DND-41 (cell line): ENCODE data around the gene SKAP1.

Source experiments
- ATAC-seq: fragments of 200-7000 bp; cut with Tn5 transposase; 3 replicates; pipeline ENCODE4 v1.9.1; 2021; ENCODE audit warnings: low read depth; ENCODE audit not compliant: insufficient read depth
- DNase-seq: peaks from one replicate; pipeline ENCODE4 v3.0.0-alpha.2; 2020
- H2AFZ ChIP-seq: 2 replicates; pipeline ENCODE4 v1.6.0; 2012; ENCODE audit warnings: low read depth, low read length
- H3K27ac ChIP-seq: 2 replicates; pipeline ENCODE4 v1.5.1; 2012; ENCODE audit warnings: low read length, inconsistent platforms
- H3K27me3 ChIP-seq: fragments of 200-600 bp; sonication (generic); 2 replicates; pipeline ENCODE4 v1.6.0; 2012; ENCODE audit warnings: low read length, mild to moderate bottlenecking, inconsistent platforms; ENCODE audit not compliant: insufficient read depth, poor library complexity
- H3K36me3 ChIP-seq: 2 replicates; pipeline ENCODE4 v1.5.1; 2012; ENCODE audit warnings: low read length, inconsistent platforms; ENCODE audit not compliant: insufficient read depth
- H3K4me1 ChIP-seq: 2 replicates; pipeline ENCODE4 v1.5.1; 2012; ENCODE audit warnings: mild to moderate bottlenecking, low read length; ENCODE audit not compliant: insufficient read depth
- H3K4me2 ChIP-seq: 2 replicates; pipeline ENCODE4 v1.6.0; 2012; ENCODE audit warnings: mild to moderate bottlenecking, moderate library complexity, low read length, inconsistent platforms; ENCODE audit not compliant: insufficient read depth
- H3K4me3 ChIP-seq, 2 experiments: fragments of 200-600 bp in 1 of 2; shearing (Covaris generic) in 1 of 2; 2 replicates each; pipeline ENCODE4 v1.5.1; 2012 to 2016; ENCODE audit warnings: inconsistent platforms in 2 of 2, low read length in 2 of 2, mild to moderate bottlenecking in 2 of 2, low read depth in 1 of 2, moderate library complexity in 1 of 2
- H3K79me2 ChIP-seq: 2 replicates; pipeline ENCODE4 v1.6.0; 2012; ENCODE audit warnings: low read length, inconsistent platforms; ENCODE audit not compliant: insufficient read depth
- H3K9ac ChIP-seq: 2 replicates; pipeline ENCODE4 v1.6.0; 2012; ENCODE audit warnings: low read depth, mild to moderate bottlenecking, inconsistent platforms, low read length, moderate library complexity
- H3K9me3 ChIP-seq: 2 replicates; pipeline ENCODE4 v1.5.1; 2012; ENCODE audit warnings: low read length, moderate library complexity, mild to moderate bottlenecking, inconsistent platforms; ENCODE audit not compliant: insufficient read depth, severe bottlenecking
- H4K20me1 ChIP-seq: 2 replicates; pipeline ENCODE4 v1.6.0; 2012; ENCODE audit warnings: low read length; ENCODE audit not compliant: insufficient read depth
- CTCF ChIP-seq: IDR thresholded peaks from 2 replicates; pipeline ENCODE4 v1.5.1; 2012; ENCODE audit warnings: borderline replicate concordance, low read length, moderate library complexity, mild to moderate bottlenecking; ENCODE audit not compliant: poor library complexity, severe bottlenecking; ENCODE audit errors: extremely low read depth
- EZH2 ChIP-seq: IDR thresholded peaks from 3 replicates; pipeline ENCODE4 v1.6.1; 2012; ENCODE audit warnings: borderline replicate concordance, low read depth, mild to moderate bottlenecking, moderate library complexity, low read length, inconsistent platforms; ENCODE audit not compliant: severe bottlenecking

SKAP1 gene

DNA sequence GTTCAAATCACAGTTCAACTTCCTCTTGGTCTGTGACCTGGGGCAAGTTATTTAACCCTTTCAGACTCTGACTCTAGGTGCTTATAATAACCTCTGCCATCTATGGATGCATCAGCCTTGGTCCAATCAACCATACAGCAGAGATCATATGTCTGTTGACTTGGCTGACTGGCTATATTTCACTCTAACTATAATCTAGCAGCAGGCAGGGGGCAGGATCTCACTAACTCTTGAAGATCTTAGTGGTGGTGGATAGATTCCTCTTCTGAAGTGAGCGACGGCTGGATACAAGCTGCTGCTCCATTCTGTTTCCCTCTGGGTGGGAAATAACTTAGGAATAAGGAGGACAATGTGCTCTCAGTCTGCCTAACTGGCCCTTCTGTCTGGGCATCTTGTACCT, 146.6 kb downstream of the SKAP1 start:
- no peak overlapping the region for H3K27ac ChIP-seq
- H3K9ac ChIP-seq, result no peak overlapping the region
- H2AFZ ChIP-seq, result no peak overlapping the region
- DNase-seq (no peak), ATAC-seq (no peak)
- H3K4me2 ChIP-seq, result no peak overlapping the region
- peaks cover 34% of the 10 kb centered on the region for H3K27me3 ChIP-seq
- TF ChIP-seq EZH2 (no peak), CTCF (no peak)
- no peaks in the 10 kb centered on the region for H4K20me1 ChIP-seq
- no peaks in the 10 kb centered on the region for H3K79me2 ChIP-seq
- no peaks in the 10 kb centered on the region for H3K9me3 ChIP-seq
- H3K4me1 ChIP-seq, result no peaks in the 10 kb centered on the region
- no peaks in the 10 kb centered on the region for H3K36me3 ChIP-seq
- H3K4me3 ChIP-seq, result no peak overlapping the region

DNA sequence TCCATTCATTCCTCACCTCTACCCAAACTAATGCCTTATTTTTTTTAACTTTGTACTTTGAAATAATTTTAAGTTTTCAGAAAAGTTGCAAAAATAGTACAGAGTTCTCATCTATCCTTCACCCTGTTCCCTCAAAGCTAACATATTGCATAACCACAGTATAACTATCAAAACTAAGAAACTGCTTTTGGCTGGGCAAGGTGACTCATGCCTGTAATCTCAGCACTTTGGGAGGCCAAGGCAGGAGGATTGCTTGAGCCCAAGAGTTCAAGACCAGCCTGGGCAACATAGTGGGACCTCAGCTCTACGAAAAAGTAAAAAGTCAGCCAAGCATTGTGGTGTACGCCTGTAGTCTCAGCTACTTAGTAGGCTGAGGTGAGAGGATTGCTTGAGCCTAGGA, 147.7 kb downstream of the SKAP1 start:
- no peak for ATAC-seq
- H3K4me1 ChIP-seq, result no peaks in the 10 kb centered on the region
- no peak overlapping the region for H2AFZ ChIP-seq
- H3K9ac ChIP-seq, result no peak overlapping the region
- H3K4me3 ChIP-seq, result no peak overlapping the region
- H3K4me2 ChIP-seq, result no peak overlapping the region
- H3K27ac ChIP-seq, result no peak overlapping the region
- peaks cover 34% of the 10 kb centered on the region for H3K27me3 ChIP-seq
- no peaks in the 10 kb centered on the region for H3K9me3 ChIP-seq
- no peaks in the 10 kb centered on the region for H3K79me2 ChIP-seq
- no peaks in the 10 kb centered on the region for H4K20me1 ChIP-seq
- TF ChIP-seq EZH2 (no peak), CTCF (no peak)
- no peak for DNase-seq
- H3K36me3 ChIP-seq, result no peaks in the 10 kb centered on the region

DNA sequence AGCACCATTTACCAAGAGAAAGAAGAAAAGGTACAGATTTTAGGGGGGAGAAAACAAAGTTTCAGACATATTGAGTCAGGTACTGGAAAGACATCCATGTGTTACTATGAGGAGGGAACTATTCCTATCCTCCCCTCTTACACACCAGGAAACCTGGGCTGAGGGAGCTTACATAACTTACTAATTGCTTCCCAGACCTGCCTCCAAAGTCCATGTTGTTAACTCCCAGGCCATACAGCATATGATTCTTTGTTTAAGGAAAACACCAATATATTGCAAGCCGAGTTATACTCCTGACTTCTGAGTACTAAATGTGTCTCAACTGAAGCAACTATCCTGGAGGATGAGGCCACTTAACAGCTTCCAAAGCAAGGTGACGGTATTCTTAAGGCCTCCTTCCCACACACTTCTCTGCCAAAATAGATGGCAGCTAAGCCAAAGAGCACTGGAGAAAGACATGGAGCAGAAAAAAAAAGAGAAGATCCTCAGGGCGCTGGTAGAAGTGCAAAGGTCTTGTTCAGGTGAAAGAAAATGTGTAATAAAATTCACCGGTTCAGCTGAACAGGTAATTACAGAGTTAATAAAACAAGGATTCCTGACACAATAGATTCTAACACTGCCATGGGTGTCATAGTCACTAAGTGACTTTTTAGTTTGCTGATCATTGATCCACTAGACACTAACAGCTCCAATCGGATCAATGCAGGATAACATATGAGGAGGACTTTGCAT, 151.1 kb downstream of the SKAP1 start:
- Histone ChIP-seq H3K4me2 (no peak overlapping the region), H3K4me3 (no peak overlapping the region), H3K36me3 (no peaks in the 10 kb centered on the region), H3K4me1 (no peaks in the 10 kb centered on the region), H3K27ac (no peak overlapping the region), H3K9ac (no peak overlapping the region), H3K27me3 (peaks cover 36% of the 10 kb centered on the region), H4K20me1 (no peaks in the 10 kb centered on the region), H3K79me2 (no peaks in the 10 kb centered on the region), H2AFZ (no peak overlapping the region), H3K9me3 (no peaks in the 10 kb centered on the region)
- no peak for DNase-seq
- TF ChIP-seq CTCF (no peak), EZH2 (no peak)
- no peak for ATAC-seq
